HG03521 (cell line): Measurements from ENCODE around the gene ZC2HC1B.
"Not testable (repeated sequence)": the region's sequence is repeated elsewhere in the genome, so short reads cannot be mapped to it uniquely, and the experiment has no call there.

Experiments
- ATAC-seq: cut with Tn5 transposase; IDR thresholded peaks from one replicate; pipeline ENCODE4 v1.9.1; 2021; ENCODE audit warnings: mild to moderate bottlenecking, moderate library complexity; ENCODE audit not compliant: unreplicated experiment

ZC2HC1B gene, protein sequence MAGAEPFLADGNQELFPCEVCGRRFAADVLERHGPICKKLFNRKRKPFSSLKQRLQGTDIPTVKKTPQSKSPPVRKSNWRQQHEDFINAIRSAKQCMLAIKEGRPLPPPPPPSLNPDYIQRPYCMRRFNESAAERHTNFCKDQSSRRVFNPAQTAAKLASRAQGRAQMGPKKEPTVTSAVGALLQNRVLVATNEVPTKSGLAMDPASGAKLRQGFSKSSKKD

DNA sequence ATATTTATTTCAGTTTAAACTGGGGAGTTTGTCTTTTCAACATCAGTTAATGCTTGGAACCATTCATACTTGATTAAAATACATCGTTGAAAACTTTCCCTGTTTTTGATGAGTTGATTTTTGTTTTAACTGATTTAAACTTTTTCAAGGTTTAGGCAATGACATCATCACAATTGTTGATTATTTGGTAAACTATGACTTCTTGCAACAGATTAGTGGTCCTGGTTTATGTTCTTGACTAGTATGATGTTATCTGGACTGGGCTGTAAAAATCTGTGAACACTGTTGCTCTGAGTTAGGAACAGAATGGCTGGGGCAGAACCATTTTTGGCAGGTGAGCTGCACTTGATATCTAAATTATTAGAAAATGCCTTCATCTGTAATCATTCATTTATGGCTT, at the start of gene ZC2HC1B:
Gene ZC2HC1B (plus strand): TSS at position 241 of the 400 bp plus-strand sequence. CDS start 66 bp downstream, at position 307.
- no peak for ATAC-seq

DNA sequence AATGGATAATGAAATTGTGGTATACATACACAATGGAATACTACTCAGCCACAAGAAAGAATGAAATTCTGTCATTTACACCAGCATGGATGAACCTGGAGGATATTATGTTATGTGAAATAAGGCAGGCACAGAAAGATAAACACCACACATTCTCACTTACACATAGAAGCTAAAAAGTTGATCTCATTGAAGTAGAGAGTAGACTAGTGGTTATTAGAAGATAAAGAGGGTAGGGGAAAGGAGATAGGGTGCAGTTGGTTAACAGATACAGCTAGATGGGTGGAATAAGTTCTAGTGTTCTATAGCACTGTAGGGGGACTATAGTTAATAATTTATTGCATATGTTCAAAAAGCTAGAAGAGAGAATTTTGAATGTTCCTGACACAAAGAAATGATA, 46.7 kb upstream of the ZC2HC1B start:
- no peak for ATAC-seq

DNA sequence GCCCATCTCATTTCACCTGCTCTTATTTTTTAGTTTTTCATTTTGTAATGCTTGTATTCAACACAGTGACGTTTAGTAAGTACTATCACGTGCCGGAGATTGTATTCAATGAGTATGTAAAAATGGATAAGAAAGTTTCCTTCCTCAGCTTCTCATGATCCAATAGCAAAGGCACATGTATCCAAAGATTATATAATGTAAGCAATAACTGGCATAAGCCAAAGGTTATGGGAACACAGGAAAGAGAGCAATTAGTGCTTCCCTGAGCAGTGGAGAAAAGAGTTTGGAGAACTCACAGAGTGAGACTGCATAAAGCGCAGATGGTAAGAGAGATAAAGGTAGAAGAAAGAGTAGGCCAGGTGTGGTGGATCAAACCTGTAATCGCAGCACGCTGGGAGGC, 42.9 kb upstream of the ZC2HC1B start:
- no peak for ATAC-seq

DNA sequence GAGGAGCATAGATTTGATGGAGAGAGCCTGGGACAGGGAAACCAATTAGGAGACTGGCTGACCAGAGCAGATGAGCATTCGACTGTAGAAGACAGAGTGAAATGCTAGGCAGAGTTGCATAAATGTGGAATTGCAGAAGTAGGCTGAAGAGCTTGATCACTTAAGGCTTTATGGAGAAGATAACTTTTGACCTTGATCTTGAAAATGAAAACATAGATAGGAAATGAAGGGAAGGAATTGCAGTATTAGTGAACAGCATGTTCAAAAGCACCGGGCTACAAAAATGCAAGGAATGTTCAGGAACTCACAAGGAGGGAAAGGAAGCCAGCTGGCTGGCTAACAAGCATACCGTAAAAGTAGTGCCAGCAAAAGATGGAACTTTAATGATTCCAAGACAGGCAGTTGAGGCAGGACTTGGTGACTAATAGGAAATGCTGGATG, 41.7 kb upstream of the ZC2HC1B start:
- ATAC-seq = no peak

DNA sequence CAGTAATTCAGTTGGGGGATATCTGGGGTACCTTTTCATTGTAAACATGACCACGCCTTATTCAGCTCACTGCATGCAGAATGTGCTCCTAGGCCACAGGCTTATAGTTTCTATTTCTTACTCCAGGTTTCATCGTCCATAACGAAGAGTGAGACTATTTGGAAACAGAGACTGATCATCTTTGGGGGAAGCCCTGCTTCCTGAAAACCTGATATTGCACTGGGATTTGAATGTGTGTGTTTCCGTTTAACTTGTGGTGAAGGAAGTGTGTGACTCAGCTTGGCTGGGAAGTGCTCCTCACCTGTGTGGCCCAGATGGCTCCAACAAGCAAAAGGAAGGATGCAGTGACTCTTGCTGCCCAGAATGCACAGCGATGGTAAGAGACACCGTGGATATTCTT, 40.7 kb upstream of the ZC2HC1B start:
- ATAC-seq = no peak

DNA sequence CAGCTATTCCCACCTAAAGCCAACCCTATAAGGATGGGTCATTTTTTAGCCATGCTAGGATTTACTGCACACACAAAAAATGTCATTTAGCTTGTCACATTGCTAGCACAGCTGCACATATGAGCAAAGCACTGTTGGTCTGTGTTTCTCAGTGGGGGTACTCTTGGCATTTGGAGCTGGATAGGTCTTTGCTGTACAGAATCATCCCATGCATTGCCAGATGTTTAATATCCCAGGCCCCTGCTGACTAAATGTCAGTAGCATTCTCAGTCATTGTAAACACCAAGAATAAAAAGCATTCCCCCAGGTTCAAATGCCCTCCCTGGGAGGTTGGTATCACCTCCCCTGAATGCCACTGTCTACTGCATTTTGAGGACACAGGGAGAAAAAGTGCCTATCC, 35.7 kb upstream of the ZC2HC1B start:
- no peak for ATAC-seq

DNA sequence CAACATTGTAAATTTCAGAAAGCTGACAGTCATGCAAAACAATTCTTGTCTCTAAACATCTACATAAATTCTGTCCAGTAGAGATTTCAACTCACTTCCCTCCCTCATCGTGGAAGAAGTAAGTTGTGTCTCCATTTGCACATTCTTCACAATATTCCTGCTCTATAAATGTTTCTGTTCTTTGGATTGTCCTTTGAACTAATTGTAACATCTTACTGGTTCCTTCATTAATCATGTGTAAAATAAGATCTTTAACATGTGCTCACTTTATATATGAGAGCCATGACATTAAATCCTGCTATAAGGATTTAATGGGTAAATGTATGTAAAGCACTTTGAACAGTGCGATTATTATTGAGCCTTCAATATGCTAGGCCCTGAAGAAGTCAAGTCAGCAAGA, 28.1 kb upstream of the ZC2HC1B start:
- no peak for ATAC-seq

DNA sequence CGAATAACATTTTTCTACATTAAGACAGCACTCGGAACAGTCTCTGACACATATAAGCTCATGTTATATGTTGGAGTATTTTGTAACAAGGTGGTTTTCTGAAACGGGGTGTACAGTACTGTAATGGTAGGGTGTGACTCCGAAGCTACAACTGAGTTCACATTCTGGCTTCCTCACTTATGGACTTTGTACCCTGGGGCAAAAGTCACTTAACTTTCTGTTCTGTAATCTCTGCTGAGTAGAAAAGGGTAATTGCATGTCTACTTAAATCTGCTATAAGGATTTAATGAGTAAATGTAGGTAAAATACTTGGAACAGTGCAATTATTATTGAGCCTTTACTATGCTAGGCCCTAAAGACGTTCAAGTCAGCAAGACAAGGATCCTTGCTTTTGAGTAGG, 25.9 kb upstream of the ZC2HC1B start:
- ATAC-seq = no peak

DNA sequence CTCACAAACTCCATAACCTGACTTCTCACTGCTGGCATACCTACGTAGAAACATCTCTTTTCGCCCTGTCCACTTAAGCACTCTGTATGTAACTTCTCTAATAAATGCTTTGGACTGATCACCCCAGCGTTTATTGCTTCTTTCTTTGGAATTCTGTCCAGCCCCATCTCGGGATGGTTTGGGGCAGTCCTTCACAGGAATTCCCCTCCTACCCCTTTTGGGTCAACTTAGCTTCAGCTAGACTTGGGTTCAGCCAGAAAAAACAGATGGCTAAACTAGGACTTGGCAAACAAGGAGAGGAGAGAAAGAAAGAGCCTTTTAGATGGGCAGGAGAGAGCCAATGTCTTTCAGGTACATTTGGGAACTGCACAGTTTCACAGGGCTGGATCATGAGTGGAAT, 25.1 kb upstream of the ZC2HC1B start:
- ATAC-seq = no peak

DNA sequence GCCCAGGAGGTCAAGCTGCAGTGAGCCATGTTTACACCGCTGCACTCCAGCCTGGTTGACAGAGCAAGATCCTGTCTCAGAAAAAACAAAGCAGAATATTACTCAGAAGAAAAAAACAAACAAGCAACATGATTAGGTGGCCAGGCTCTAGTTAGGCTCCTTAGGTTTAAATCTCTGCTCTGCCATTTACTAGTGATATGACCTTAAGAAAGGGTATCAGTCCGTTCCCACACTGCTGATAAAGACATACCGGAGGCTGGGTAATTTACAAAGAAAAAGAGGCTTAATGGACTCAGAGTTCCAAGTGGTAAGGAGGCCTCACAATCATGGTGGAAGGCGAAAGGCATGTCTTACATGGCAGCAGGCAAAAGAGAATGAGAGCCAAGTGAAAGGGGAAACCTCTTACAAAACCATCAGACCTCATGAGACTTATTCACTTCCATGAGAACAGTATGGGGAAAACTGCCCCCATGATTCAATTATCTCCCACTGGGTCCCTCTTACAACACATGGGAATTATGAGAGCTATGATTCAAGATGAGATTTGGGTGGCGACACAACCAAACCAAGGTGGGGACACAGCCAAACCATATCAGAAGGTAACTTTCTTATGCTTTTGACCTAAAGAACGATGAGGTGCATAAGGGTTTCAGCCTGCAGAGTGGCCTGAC, 23.5 kb upstream of the ZC2HC1B start:
- no peak for ATAC-seq

DNA sequence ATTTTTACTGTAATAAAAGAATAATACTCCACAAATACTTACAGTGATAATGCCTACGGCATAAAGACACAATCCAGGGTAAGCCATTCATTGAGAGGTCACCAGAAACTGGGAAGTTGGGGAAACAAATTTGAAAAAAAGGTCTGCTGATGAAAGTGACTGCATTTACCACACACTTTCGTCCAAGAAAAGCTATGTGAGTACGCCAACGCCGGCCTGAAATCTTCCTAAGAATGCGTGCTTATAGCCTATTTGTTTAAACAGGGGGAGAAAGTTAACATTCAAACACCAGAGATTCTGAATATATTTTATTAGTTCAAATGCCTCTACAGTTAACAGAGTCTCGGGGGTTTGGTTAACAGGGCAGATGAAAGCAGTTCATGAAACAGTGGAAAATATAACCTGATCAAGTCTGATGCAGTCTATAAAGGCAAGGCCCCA, 21.8 kb upstream of the ZC2HC1B start:
- no peak for ATAC-seq

DNA sequence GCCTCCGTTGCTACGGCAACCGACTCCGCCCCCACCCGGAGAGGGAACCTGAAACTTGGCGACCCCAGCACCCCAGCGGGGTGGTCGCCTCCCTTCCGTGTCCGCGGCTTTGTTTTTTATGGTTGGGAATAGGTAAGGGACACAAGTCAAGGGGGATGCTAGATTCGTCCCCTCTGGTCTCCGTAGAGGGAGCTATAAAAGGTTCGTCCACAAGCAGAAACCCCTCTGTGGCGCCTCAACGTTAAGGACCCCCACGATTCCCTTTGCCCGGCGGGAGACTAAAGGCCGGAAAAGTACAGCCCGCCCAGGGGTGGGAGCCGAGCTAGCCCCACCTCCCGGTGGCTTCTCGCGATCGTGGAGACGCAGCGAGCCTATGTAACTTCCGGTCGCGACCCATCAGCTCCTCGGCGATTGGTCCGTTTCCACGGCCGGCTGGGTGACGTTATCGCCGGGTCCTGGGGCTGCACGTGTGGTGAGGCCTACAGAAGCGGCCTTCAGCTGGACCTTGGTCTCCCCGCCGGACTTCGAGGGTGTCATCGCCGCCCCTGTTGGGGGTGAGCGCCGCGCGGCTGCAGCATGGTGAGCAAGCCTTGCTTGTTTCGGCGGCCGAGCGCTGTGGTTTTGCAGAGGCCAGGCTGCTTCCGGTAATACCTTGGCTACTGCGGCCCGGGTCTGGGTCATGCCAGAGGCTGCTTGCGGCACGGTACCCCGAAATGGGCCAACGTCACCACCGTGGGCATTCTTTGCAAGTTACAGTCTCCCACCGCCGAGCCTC, 21.2 kb upstream of the ZC2HC1B start, which contains the start of gene LTV1:
Gene LTV1 (plus strand): TSS at position 437 of the 775 bp plus-strand sequence. CDS start 140 bp downstream, at position 577.
- ATAC-seq = peak; percentile 100

DNA sequence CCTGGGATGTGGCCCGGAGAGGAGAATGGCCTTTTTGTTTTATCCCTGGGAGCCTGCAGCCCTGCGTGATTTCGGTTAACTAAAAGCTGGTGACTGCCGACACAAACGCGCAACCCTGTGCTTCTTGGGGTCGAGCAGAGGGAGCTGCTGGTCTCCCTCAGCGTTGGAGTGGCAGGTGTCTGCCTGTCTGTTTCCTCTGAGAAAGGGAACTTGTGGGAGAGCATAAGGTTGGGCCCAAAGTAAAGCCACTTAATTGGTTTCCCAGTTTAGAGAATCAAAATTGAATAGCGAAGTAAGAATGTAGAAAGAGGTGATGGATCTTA, 20.6 kb upstream of the ZC2HC1B start:
- peak; percentile 5 for ATAC-seq

DNA sequence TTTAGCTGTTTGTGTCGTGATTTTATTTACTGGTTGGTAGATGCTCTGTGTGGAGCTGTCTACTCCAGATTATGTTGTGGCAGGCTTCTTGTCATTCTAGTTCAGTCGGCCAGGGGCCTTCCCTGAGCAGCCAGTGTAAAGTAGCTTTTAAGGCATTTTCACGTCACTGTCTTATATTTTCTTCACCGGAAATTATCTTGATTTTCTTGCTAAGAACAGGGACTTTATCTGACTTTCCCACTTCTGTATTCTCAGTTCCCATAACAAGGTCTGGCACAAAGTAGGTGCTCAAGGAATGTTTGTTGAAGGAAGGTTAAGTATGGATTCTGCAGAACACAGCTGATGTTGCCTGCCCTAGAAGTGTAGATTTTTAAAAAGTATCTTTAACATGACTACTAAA, 20.3 kb upstream of the ZC2HC1B start:
- ATAC-seq = no peak

DNA sequence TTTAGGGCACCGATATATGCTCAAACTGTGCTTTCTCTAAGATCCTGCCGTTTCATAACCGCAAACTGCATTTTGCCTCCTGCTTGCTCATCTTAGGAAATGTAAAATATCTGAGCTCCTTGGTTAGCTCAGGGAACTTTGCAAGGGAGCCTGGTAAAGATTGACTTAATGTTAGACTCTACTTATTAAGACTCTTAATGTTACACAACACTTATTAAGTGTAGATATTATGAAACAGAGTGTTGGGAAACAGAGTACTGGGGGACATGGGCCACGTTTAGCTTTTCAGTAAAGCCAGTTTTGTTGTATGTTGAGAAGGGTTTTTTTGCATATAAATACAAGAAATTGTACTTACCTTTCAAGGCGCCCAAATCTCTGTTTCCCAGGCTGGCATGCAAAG, 19.2 kb upstream of the ZC2HC1B start:
- no peak for ATAC-seq

DNA sequence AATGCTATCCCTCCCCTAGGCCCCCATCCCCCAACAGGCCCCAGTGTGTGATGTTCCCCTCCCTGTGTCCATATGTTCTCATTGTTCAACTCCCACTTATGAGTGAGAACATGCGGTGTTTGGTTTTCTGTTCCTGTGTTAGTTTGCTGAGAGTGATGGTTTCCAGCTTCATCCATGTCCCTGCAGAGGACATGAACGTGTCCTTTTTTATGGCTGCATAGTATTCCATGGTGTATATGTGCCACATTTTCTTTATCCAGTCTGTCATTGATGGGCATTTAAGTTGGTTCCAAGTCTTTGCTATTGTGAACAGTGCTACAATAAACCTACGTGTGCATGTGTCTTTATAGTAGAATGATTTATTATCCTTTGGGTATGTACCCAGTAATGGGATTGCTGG, 12.6 kb upstream of the ZC2HC1B start:
- ATAC-seq = not testable (repeated sequence)

DNA sequence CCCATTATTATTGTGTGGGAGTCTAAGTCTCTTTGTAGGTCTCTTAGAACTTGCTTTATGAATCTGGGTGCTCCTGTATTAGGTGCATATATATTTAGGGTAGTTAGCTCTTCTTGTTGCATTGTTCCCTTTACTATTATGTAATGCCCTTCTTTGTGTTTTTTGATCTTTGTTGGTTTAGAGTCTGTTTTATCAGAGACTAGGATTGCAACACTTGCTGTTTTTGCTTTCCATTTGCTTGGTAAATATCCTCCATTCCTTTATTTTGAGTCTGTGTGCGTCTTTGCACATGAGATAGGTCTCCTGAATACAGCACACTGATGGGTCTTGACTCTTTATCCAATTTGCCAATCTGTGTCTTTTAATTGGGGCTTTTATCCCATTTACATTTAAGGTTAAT, 9.2 kb upstream of the ZC2HC1B start:
- ATAC-seq = not testable (repeated sequence)

DNA sequence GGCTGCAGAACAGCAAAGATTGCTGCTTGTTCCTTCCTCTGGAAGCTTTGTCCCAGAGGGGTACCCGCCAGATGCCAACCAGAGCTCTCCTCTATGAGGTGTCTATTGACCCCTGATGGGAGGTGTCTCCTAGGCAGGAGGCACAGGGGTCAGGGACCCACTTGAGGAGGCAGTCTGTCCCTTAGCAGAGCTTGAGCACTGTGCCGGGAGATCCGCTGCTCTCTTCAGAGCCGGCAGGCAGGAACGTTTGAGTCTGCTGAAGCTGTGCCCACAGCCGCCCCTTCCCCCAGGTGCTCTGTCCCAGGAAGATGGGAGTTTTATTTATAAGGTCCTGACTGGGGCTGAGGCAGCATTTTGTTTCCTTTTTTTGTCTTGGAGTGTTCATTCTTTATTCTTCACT, 7.5 kb upstream of the ZC2HC1B start:
- ATAC-seq = not testable (repeated sequence)

DNA sequence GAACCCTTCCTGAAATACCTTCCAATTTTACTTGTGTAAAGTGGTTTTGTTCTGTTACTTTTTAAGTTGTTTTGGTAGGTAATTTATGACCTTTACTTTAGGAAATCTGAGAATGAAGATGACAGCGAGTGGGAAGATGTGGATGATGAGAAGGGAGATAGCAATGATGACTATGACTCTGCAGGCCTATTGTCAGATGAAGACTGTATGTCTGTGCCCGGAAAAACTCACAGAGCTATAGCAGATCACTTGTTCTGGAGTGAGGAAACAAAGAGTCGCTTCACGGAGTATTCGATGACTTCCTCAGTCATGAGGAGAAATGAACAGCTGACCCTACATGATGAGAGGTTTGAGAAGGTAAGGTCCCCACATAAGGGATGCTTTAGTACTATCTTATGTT, 6.6 kb upstream of the ZC2HC1B start:
- ATAC-seq = no peak

DNA sequence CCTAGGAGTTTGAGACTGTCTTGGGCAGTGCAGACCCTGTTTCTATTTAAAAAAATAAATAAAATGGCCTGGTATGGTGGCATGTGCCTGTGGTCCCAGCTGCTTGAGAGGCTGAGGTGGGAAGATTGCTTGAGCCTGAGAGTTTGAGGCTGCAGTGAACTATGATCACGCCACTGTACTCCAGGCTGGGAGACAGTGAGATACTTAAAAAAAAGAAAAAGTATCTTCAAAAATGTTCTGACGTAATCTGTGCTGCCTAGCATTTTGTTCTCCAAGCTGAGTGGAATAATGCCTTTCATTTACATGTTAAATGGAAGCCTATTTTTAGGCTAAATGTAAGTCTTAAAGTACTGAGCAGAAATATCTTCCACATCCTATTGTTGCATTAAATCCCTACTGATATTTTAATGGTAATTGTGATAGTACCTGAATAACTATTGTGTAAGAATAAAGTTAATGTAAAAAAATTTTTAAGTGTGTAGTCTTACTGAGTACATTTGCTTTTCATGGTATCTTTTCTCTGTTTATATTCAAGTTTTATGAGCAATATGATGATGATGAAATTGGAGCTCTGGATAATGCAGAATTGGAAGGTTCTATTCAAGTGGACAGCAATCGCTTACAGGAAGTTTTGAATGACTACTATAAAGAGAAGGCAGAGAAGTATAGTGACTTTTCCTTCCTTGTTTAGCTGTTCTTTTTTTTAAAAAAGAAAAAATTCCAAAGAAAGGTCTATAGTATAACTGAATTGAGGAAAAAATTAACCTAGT, 4.2 kb upstream of the ZC2HC1B start:
- ATAC-seq = no peak

DNA sequence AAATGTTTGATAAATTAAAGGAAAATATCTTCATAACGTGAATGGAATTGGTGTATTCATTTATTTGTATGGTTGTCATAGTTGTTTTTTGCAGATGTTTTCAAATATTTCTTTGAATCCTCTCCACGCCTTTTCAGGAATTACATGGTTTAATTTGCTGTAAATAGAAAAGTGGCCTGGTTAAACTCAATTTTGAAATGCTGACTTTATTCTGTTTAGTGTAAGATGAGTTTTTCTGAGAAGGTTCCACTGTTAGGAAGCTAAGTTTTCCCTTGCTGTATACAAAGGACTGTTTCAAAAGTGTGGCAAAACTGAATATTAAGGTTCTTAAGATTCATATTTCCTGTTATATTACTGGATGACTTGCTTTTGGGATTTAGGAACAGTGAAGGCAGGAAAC, 503 bp upstream of the ZC2HC1B start:
- ATAC-seq = no peak
